ENCODE data around the gene SMIM10L2A. TPM values are rescaled to one million over a fixed set of nuclear protein-coding genes. Genes with fewer than 3 reads are reported as not detected.
"Not testable (repeated sequence)": the region's sequence is repeated elsewhere in the genome, so short reads cannot be mapped to it uniquely, and the experiment has no call there.

SMIM10L2A gene
- total RNA-seq, 1 donor from 2014 or later = 1.5 TPM

DNA sequence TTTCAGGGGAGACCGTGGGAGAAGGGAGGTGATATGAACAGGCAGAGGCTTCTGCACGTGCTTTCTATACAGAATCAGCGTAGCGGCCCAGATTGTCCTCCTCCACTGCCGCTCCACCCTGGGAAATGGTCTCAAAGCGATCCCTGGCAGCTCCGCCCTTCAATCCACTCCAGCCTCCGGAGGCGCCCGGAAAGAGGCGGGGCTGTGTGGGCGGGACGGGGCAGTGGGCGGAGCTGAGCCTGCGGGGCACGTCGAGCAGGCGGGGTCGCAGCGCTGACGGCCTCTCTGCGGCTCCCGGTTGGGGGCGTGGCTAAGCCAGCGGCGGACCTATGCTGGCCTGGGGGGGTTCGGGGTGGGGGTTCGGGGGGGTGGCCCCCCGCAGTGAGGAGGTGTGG is 210 bp upstream of the SMIM10L2A start:
- DNase-seq (ENCODE audit: extremely low read depth, low read depth, low spot score) = no peak

DNA sequence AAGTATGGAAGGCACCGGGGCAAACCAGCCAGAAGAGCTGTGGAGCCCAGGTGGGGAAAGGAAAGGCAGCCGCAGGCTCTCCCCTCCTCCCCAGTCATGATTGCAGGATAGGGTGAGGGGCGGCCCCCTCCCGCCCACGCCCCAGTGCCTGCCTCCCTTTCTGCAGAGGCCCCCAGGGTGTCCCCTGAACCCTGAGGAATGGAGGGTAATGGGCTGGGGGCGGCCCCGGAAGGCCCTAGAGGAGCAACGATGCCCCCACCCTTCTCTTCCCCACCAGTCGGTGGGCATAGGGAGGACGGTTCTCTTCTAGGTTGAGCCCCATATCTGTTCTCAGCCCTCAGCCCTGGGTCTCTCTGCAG is 1.0 kb downstream of the SMIM10L2A start:
- not testable (repeated sequence) for DNase-seq (ENCODE audit: extremely low read depth, low read depth, low spot score)

GRCh38 chrX:135423173-135423864 is 1.6 kb downstream of the SMIM10L2A start:
- not testable (repeated sequence) for DNase-seq (ENCODE audit: extremely low read depth, low read depth, low spot score)

GRCh38 chrX:135424469-135424868 is 2.7 kb downstream of the SMIM10L2A start:
- DNase-seq (ENCODE audit: extremely low read depth, low read depth, low spot score) = no peak

DNA sequence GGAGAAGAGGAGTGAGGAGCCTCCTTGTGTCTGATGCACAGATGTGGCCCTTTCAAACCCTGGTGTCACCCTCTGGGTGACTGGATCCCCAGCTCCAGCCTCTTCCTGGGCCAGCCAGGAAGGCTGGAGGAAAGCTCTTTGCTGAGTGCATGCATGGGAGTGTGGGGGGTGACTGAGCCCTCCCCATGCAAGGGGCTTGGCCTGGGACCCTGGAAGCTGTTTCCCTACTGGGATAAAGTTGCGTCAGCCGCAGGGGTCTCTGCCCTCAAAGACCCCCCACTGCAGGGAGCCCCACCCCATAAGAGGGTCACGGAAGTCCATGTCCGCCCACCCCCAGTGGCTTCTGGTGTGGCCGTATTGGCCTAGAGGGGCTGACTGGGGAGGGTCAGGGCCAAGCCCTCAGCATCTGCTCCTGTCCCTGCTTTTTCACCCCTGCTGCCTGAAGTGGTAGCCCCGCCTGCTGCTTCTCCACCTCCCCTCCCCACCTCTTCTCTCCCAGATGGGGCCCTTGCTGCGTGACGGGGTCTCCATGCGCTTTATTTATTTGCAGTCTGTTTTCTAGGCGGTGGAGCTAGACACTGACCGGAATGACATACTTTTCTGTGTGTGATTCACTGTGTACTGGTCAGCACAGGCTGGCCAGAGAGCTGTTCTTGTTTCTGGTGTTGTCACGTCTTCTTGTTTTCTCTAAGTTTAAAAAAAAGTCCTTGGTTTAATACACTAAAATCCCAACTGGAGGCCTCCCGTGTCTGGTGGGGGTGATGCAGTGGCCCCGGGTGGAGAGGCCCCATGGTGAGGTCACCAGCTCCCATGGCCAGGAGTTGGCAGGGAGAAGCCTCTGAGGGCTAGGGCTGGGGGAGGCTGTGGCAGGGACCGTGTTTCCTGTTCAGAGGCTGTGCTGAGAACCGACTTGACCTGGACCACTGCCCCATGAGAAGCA is 3.6 kb downstream of the SMIM10L2A start:
- DNase-seq (ENCODE audit: extremely low read depth, low read depth, low spot score) = no peak

GRCh38 chrX:135429429-135429828 is 7.7 kb downstream of the SMIM10L2A start:
- DNase-seq (ENCODE audit: extremely low read depth, low read depth, low spot score) = no peak

- no peak for DNase-seq (ENCODE audit: extremely low read depth, low read depth, low spot score)
Measured at GRCh38 chrX:135431886-135432285, 10.1 kb downstream of the SMIM10L2A start.

DNA sequence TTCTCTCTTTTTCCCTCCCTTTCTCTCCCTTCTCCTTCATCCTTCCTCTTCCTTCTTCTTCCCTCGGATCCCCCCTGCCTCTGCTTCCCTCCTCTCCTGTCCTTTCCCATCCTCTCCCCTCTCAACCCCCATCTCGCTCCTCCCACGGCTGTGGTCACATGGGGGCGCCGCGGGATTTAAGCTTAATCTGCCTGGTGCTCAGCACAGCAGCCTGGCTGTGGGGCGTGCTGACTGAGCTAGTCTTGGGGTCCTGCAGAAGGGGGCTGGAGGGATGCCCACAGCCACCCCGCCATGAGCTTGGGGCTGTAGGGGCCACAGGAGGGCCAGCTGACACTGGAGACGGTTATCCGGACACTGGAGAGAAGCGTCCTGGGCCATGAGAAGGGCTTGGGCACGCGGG is 10.7 kb downstream of the SMIM10L2A start:
- no peak for DNase-seq (ENCODE audit: extremely low read depth, low read depth, low spot score)

DNA sequence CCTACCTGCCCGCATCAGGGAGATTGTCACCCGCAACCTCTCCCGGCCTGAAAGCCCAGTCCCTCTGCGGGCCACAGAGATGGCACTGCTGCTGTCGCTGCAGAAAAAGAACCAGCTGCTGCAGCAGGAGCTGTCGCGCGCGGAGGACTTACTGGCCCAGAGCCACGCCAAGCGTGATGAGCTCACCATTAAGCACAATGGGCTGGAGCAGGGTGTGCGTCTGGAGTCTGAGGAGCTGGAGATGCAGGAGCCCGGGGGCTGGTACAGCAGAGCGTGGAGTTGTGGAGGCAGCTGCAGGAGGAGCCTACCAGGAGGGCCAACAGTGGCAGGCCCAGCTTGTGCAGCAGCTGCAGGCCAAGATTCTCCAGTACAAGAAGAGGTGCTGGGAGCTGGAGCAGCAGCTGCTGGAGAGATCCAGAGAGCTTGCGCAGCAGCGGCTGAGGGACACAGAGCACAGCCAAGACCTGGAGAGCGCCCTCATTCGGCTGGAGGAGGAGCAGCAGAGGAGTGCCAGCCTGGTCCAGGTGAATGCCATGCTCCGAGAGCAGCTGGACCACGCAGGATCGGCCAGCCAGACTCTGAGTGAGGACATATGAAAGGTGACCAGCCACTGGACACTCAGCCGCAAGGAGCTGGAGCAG is 11.3 kb downstream of the SMIM10L2A start:
- DNase-seq (ENCODE audit: extremely low read depth, low read depth, low spot score) = no peak

- no peak for DNase-seq (ENCODE audit: extremely low read depth, low read depth, low spot score)
Measured at GRCh38 chrX:135433531-135434257, 11.9 kb downstream of the SMIM10L2A start.

GRCh38 chrX:135434258-135435138 is 12.8 kb downstream of the SMIM10L2A start:
- DNase-seq (ENCODE audit: extremely low read depth, low read depth, low spot score) = no peak

- DNase-seq (ENCODE audit: extremely low read depth, low read depth, low spot score) = no peak
Measured at GRCh38 chrX:135435139-135435922, 13.6 kb downstream of the SMIM10L2A start.

- DNase-seq (ENCODE audit: extremely low read depth, low read depth, low spot score) = no peak
Measured at GRCh38 chrX:135435933-135436332, 14.2 kb downstream of the SMIM10L2A start.

- DNase-seq (ENCODE audit: extremely low read depth, low read depth, low spot score) = no peak
Measured at GRCh38 chrX:135436456-135436855, 14.7 kb downstream of the SMIM10L2A start.

DNA sequence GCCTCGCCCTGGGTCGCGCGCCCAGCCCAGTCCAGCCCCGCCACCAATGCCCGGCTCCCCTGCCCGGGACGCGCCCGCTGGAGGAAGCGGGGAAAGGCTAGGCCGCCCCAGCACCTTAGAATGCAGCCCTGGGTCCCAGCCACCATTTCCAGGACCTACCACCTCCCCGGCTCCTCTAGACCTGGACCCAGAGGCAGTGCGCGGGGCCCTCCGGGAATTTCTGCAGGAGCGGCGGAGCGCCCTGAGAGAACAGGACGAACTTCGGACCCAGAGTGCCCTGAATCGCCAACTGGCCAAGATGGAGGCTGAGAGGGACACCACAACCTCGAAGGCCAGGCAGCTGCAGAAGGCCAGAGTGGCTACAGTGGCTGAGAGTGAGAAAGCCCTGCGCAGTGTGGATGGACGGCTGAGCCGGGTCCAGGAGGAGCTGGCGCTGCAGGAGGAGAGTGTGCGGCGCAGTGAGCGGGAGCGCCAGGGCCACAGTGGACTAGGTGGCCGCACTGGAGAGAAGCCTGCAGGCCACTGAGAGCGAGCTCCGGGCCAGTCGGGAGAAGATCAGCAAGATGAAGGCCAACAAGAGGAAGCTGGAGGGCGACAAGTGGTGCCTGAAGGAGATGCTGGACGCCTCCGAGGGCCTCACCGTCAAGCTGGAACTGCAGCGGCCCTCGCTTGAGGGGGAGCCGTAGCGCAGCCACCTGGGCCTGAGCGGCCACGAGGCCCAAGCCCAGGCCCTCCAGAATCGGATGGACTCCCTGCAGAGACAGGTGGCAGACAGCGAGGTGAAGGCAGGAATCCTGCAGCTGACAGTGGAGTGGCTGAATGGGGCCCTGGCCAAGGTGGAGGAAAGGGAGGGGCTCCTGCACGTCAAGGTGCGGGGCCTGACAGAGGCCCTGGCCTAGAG is 15.5 kb downstream of the SMIM10L2A start:
- no peak for DNase-seq (ENCODE audit: extremely low read depth, low read depth, low spot score)

DNA sequence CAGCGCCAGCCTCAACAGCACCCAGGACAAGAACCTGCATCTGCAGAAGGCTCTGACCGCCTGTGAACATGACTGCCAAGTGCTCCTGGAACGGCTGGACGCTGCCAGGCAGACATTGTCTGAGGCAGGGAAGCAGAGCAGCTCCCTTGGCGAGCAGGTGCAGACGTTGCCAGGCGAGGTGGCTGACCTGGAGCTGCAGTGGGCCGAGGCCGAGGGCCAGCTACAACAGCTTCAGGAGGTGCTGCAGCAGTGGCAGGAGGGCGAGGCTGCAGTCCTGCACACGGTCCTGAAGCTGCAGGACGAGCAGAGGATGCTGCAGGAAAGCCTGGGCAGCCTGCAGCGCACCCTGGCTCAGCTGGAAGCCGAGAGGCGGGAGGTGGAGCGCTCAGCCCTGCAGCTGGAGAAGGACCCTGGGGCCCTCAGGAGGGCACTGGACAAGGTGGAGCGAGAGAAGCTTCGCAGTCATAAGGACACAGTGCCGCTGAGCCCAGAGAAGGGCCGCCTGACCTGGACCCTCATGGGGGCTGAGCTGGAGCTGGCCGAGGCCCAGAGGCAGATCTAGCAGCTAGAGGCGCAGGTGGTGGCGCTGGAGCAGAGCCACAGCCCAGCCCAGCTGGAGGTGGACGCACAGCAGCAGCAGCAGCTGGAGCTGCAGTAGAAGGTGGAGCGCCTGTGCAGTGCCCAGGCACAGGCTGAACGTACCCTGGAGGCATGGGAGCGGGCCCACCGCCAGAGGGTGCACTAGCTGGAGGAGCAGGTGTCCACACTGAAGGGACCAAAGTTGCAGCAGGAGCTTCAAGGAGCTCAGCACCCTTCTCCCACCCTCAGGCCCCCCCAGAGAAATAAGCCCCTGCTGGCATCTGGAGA is 16.4 kb downstream of the SMIM10L2A start:
- no peak for DNase-seq (ENCODE audit: extremely low read depth, low read depth, low spot score)

DNA sequence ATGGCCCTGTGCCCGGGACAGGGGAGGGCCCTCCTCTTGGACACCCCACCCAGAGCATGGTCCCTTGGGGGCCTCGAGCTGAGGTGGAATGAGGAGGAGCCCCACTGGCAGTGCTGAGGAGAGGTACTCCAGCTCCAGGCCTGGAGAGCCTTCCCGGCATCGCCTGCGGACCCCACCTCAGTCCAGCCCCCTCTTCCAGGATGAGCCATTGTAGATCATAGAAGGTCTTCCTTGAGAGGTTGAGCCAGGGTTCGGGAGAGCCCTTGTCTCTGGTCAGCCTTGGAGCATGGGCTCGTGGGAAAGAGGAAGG is 16.9 kb downstream of the SMIM10L2A start:
- DNase-seq (ENCODE audit: extremely low read depth, low read depth, low spot score) = no peak
